GM23338 (cell line): ENCODE measurements around the gene FASTKD1. TPM values are rescaled to one million over a fixed set of nuclear protein-coding genes. Genes with fewer than 3 reads are reported as not detected.

ENCODE experiments used
- ATAC-seq: fragments of 200-7000 bp; cut with Tn5 transposase; 3 replicates; pipeline ENCODE4 v1.9.1; 2020
- DNase-seq: peaks from one replicate; pipeline ENCODE4 v3.0.0-alpha.2; 2015; ENCODE audit warnings: low spot score
- H2AFZ ChIP-seq: fragments of 200-600 bp; sonication (generic); 2 replicates; pipeline ENCODE4 v1.8.0; 2016; ENCODE audit warnings: antibody characterized with exemption, mild to moderate bottlenecking, moderate library complexity
- H3F3A ChIP-seq: fragments of 200-600 bp; sonication (generic); replicated peaks from 2 replicates; pipeline ENCODE4 v1.8.0; 2017; ENCODE audit warnings: antibody characterized with exemption, mixed run types, low read depth
- H3K27ac ChIP-seq: fragments of 200-600 bp; sonication (generic); 2 replicates; pipeline ENCODE4 v1.6.1; 2016; ENCODE audit warnings: low read depth
- H3K27me3 ChIP-seq: fragments of 200-600 bp; sonication (generic); 2 replicates; pipeline ENCODE4 v1.8.0; 2016; ENCODE audit warnings: mild to moderate bottlenecking, mixed run types, moderate library complexity; ENCODE audit not compliant: insufficient read depth
- H3K36me3 ChIP-seq: fragments of 200-600 bp; sonication (generic); 2 replicates; pipeline ENCODE4 v1.8.0; 2016; ENCODE audit warnings: mild to moderate bottlenecking; ENCODE audit not compliant: insufficient read depth
- H3K4me1 ChIP-seq: fragments of 200-600 bp; sonication (generic); 2 replicates; pipeline ENCODE4 v1.8.0; 2016; ENCODE audit warnings: mild to moderate bottlenecking, moderate library complexity; ENCODE audit not compliant: insufficient read depth
- H3K4me2 ChIP-seq: fragments of 200-600 bp; sonication (generic); 2 replicates; pipeline ENCODE4 v1.7.1; 2017; ENCODE audit warnings: mixed run types
- H3K4me3 ChIP-seq: fragments of 200-600 bp; sonication (generic); 2 replicates; pipeline ENCODE4 v1.6.1; 2016; ENCODE audit warnings: mixed run types
- H3K79me2 ChIP-seq: fragments of 200-600 bp; sonication (generic); replicated peaks from 2 replicates; pipeline ENCODE4 v1.8.0; 2017; ENCODE audit warnings: mild to moderate bottlenecking; ENCODE audit not compliant: insufficient read depth
- H3K9me2 ChIP-seq: fragments of 200-600 bp; sonication (generic); 2 replicates; pipeline ENCODE4 v1.8.0; 2017; ENCODE audit not compliant: insufficient read depth
- H4K20me1 ChIP-seq: fragments of 200-600 bp; sonication (generic); replicated peaks from 2 replicates; pipeline ENCODE4 v1.8.0; 2017; ENCODE audit warnings: mild to moderate bottlenecking; ENCODE audit not compliant: insufficient read depth
- H3K27ac Mint-ChIP-seq: 2 replicates; pipeline ENCODE4 v1.8.0; 2020; ENCODE audit warnings: inconsistent platforms, mild to moderate bottlenecking, moderate library complexity, mixed read lengths
- H3K27me3 Mint-ChIP-seq: 3 replicates; pipeline ENCODE4 v1.8.0; 2022; ENCODE audit warnings: low read depth, mild to moderate bottlenecking, moderate library complexity, mixed read lengths, inconsistent platforms; ENCODE audit not compliant: insufficient read depth, poor library complexity
- H3K36me3 Mint-ChIP-seq: 3 replicates; pipeline ENCODE4 v1.8.0; 2021; ENCODE audit warnings: low read depth, mild to moderate bottlenecking, inconsistent platforms, moderate library complexity, mixed read lengths
- H3K4me1 Mint-ChIP-seq: 3 replicates; pipeline ENCODE4 v1.8.0; 2020; ENCODE audit warnings: mild to moderate bottlenecking, inconsistent platforms, mixed read lengths
- H3K4me3 Mint-ChIP-seq: 3 replicates; pipeline ENCODE4 v1.8.0; 2021; ENCODE audit warnings: moderate library complexity, mild to moderate bottlenecking, inconsistent platforms, mixed read lengths
- H3K9me3 Mint-ChIP-seq: 3 replicates; pipeline ENCODE4 v1.8.0; 2020; ENCODE audit warnings: moderate library complexity, mild to moderate bottlenecking, inconsistent platforms, mixed read lengths
- CREB1 ChIP-seq: fragments of 250-450 bp; sonication (Bioruptor Pico); IDR thresholded peaks from 2 replicates; pipeline ENCODE4 v1.5.0; 2020; ENCODE audit warnings: low read depth, mild to moderate bottlenecking, moderate library complexity
- EZH2 ChIP-seq: fragments of 200-600 bp; sonication (generic); IDR thresholded peaks from one replicate; pipeline ENCODE4 v1.8.0; 2017; ENCODE audit warnings: antibody characterized with exemption, mild to moderate bottlenecking, low read depth; ENCODE audit not compliant: unreplicated experiment
- EZH2phosphoT487 ChIP-seq: fragments of 200-600 bp; sonication (generic); IDR thresholded peaks from one replicate; pipeline ENCODE4 v1.8.1; 2018; ENCODE audit warnings: antibody characterized with exemption; ENCODE audit not compliant: unreplicated experiment
- JUNB ChIP-seq: IDR thresholded peaks from one replicate; pipeline ENCODE4 v1.6.1; 2016; ENCODE audit warnings: antibody characterized with exemption; ENCODE audit not compliant: unreplicated experiment
- NANOG ChIP-seq: IDR thresholded peaks from 2 replicates; pipeline ENCODE4 v1.6.1; 2016; ENCODE audit warnings: antibody characterized with exemption, borderline replicate concordance
- POLR2AphosphoS5 ChIP-seq: IDR thresholded peaks from 2 replicates; pipeline ENCODE4 v1.6.1; 2016; ENCODE audit warnings: antibody characterized with exemption, low read depth
- STAT1 ChIP-seq: IDR thresholded peaks from one replicate; pipeline ENCODE4 v1.6.1; 2016; ENCODE audit warnings: antibody characterized with exemption; ENCODE audit not compliant: unreplicated experiment
- ZNF114 ChIP-seq: fragments of 250-450 bp; sonication (Bioruptor Pico); IDR thresholded peaks from 2 replicates; pipeline ENCODE4 v1.5.0; 2020; ENCODE audit warnings: mild to moderate bottlenecking, moderate library complexity
- ZNF331 ChIP-seq: fragments of 250-450 bp; sonication (Bioruptor Pico); IDR thresholded peaks from 2 replicates; pipeline ENCODE4 v1.5.0; 2020; ENCODE audit warnings: low read depth, mild to moderate bottlenecking, moderate library complexity
- polyA plus RNA-seq: library from polyadenylated mRNA; unstranded; fragments of >200 nt; fragmentation: Nextera tagmentation; extraction: Ambion mirVana; gene quantifications from 2 replicates; pipeline ENCODE4 v1.2.1, GENCODE V29; 2016
- total RNA-seq: library from RNA; depleted of rRNA; stranded (reverse); fragments of >200 nt; shearing (Covaris generic); gene quantifications from 2 replicates; pipeline ENCODE4 v1.2.3, GENCODE V29; 2014
- TF ChIP-seq, protein P1 (sequence below): IDR thresholded peaks from one replicate; pipeline ENCODE4 v1.6.1; 2018; ENCODE audit warnings: antibody characterized with exemption; ENCODE audit not compliant: unreplicated experiment
- TF ChIP-seq, protein P2 (sequence below), 2 experiments: fragments of 200-600 bp in 1 of 2; sonication (generic) in 1 of 2; conservative IDR thresholded peaks; 2 replicates each; pipeline versions ENCODE4 v1.5.1 to v1.6.1; 2016 to 2017; ENCODE audit warnings: antibody characterized with exemption in 2 of 2, low read depth in 2 of 2, mild to moderate bottlenecking in 2 of 2, moderate library complexity in 1 of 2
- TF ChIP-seq, protein P3 (sequence below): fragments of 250-450 bp; sonication (Bioruptor Pico); IDR thresholded peaks from 2 replicates; pipeline ENCODE4 v1.5.0; 2020; ENCODE audit warnings: mild to moderate bottlenecking, moderate library complexity
- TF ChIP-seq, protein P4 (sequence below): IDR thresholded peaks from 2 replicates; pipeline ENCODE4 v1.6.1; 2016; ENCODE audit warnings: antibody characterized with exemption

Gene FASTKD1
- total and polyA plus RNA-seq, 2 experiments from 2014 or later = 49.0 to 53.3 TPM

DNA sequence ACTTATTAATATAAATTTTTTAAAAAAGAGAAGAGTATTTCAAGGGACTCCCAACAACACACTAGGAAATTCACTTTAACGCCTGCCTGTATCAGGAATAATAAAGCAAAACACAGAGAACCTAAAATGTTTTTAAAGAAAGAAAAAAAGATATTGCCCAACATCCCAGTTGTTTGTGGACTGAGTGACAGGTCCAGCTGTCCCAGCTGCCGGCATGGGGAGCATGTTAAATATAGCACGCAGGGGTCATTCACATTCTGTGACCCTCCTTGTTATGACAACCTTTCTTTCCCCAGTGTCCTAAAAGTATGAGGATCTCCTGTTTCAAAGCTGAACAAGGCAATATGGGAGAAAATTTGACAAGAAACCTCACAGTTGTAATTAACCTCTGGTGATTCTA, 59.7 kb downstream of the FASTKD1 start (continued):
- TF ChIP-seq, protein P1, sequence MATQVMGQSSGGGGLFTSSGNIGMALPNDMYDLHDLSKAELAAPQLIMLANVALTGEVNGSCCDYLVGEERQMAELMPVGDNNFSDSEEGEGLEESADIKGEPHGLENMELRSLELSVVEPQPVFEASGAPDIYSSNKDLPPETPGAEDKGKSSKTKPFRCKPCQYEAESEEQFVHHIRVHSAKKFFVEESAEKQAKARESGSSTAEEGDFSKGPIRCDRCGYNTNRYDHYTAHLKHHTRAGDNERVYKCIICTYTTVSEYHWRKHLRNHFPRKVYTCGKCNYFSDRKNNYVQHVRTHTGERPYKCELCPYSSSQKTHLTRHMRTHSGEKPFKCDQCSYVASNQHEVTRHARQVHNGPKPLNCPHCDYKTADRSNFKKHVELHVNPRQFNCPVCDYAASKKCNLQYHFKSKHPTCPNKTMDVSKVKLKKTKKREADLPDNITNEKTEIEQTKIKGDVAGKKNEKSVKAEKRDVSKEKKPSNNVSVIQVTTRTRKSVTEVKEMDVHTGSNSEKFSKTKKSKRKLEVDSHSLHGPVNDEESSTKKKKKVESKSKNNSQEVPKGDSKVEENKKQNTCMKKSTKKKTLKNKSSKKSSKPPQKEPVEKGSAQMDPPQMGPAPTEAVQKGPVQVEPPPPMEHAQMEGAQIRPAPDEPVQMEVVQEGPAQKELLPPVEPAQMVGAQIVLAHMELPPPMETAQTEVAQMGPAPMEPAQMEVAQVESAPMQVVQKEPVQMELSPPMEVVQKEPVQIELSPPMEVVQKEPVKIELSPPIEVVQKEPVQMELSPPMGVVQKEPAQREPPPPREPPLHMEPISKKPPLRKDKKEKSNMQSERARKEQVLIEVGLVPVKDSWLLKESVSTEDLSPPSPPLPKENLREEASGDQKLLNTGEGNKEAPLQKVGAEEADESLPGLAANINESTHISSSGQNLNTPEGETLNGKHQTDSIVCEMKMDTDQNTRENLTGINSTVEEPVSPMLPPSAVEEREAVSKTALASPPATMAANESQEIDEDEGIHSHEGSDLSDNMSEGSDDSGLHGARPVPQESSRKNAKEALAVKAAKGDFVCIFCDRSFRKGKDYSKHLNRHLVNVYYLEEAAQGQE = no peak
- TF ChIP-seq STAT1 = no peak

DNA sequence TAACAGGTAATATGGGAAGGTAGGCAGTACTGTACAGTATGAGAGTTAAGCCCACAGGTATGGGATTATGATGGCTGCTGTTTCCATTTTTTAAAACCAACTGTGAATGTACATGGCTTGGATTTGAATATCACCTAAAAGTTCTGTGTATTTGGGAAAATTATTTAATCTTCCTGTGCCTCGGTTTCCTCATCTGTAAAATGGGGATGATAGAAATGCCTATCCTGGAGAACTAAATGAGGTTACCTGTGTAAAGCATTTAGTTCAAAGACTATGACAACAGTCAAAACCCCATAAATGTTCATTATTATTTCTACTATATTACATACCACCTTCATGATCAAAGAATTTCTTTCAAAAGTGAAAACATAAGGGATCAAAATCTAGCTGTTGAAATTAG, 60.6 kb downstream of the FASTKD1 start:
- no peak overlapping the region for H3K4me3 ChIP-seq
- no peak for DNase-seq
- ATAC-seq = no peak
- Mint-ChIP-seq H3K27ac (no peak overlapping the region), H3K9me3 (no peaks in the 10 kb centered on the region), H3K27me3 (no peaks in the 10 kb centered on the region), H3K4me1 (peaks cover 9% of the 10 kb centered on the region; the same call in 2 of the 3 replicates), H3K4me3 (no peak overlapping the region), H3K36me3 (no peaks in the 10 kb centered on the region)
- H3K4me1 ChIP-seq = no peaks in the 10 kb centered on the region
- no peak overlapping the region for H3K4me2 ChIP-seq
- no peak overlapping the region for H3K27ac ChIP-seq
- H3K27me3 ChIP-seq = no peaks in the 10 kb centered on the region
- H3F3A ChIP-seq = no peaks in the 10 kb centered on the region
- no peak overlapping the region for H2AFZ ChIP-seq
- H3K9me2 ChIP-seq = no peaks in the 10 kb centered on the region
- H3K79me2 ChIP-seq = no peaks in the 10 kb centered on the region
- H4K20me1 ChIP-seq = no peaks in the 10 kb centered on the region
- H3K36me3 ChIP-seq = no peaks in the 10 kb centered on the region
- TF ChIP-seq, protein P2, sequence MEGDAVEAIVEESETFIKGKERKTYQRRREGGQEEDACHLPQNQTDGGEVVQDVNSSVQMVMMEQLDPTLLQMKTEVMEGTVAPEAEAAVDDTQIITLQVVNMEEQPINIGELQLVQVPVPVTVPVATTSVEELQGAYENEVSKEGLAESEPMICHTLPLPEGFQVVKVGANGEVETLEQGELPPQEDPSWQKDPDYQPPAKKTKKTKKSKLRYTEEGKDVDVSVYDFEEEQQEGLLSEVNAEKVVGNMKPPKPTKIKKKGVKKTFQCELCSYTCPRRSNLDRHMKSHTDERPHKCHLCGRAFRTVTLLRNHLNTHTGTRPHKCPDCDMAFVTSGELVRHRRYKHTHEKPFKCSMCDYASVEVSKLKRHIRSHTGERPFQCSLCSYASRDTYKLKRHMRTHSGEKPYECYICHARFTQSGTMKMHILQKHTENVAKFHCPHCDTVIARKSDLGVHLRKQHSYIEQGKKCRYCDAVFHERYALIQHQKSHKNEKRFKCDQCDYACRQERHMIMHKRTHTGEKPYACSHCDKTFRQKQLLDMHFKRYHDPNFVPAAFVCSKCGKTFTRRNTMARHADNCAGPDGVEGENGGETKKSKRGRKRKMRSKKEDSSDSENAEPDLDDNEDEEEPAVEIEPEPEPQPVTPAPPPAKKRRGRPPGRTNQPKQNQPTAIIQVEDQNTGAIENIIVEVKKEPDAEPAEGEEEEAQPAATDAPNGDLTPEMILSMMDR (conservative IDR thresholded peaks at IDR 0.05; ENCODE audit: low read depth in 2 of 2) = no peak
- TF ChIP-seq ZNF331 (CRISPR knock-in tag) (no peak), EZH2 (no peak), NANOG (no peak), CREB1 (CRISPR knock-in tag) (no peak), STAT1 (no peak), POLR2AphosphoS5 (no peak), JUNB (no peak), EZH2phosphoT487 (no peak), ZNF114 (CRISPR knock-in tag) (no peak)
- TF ChIP-seq, protein P3, sequence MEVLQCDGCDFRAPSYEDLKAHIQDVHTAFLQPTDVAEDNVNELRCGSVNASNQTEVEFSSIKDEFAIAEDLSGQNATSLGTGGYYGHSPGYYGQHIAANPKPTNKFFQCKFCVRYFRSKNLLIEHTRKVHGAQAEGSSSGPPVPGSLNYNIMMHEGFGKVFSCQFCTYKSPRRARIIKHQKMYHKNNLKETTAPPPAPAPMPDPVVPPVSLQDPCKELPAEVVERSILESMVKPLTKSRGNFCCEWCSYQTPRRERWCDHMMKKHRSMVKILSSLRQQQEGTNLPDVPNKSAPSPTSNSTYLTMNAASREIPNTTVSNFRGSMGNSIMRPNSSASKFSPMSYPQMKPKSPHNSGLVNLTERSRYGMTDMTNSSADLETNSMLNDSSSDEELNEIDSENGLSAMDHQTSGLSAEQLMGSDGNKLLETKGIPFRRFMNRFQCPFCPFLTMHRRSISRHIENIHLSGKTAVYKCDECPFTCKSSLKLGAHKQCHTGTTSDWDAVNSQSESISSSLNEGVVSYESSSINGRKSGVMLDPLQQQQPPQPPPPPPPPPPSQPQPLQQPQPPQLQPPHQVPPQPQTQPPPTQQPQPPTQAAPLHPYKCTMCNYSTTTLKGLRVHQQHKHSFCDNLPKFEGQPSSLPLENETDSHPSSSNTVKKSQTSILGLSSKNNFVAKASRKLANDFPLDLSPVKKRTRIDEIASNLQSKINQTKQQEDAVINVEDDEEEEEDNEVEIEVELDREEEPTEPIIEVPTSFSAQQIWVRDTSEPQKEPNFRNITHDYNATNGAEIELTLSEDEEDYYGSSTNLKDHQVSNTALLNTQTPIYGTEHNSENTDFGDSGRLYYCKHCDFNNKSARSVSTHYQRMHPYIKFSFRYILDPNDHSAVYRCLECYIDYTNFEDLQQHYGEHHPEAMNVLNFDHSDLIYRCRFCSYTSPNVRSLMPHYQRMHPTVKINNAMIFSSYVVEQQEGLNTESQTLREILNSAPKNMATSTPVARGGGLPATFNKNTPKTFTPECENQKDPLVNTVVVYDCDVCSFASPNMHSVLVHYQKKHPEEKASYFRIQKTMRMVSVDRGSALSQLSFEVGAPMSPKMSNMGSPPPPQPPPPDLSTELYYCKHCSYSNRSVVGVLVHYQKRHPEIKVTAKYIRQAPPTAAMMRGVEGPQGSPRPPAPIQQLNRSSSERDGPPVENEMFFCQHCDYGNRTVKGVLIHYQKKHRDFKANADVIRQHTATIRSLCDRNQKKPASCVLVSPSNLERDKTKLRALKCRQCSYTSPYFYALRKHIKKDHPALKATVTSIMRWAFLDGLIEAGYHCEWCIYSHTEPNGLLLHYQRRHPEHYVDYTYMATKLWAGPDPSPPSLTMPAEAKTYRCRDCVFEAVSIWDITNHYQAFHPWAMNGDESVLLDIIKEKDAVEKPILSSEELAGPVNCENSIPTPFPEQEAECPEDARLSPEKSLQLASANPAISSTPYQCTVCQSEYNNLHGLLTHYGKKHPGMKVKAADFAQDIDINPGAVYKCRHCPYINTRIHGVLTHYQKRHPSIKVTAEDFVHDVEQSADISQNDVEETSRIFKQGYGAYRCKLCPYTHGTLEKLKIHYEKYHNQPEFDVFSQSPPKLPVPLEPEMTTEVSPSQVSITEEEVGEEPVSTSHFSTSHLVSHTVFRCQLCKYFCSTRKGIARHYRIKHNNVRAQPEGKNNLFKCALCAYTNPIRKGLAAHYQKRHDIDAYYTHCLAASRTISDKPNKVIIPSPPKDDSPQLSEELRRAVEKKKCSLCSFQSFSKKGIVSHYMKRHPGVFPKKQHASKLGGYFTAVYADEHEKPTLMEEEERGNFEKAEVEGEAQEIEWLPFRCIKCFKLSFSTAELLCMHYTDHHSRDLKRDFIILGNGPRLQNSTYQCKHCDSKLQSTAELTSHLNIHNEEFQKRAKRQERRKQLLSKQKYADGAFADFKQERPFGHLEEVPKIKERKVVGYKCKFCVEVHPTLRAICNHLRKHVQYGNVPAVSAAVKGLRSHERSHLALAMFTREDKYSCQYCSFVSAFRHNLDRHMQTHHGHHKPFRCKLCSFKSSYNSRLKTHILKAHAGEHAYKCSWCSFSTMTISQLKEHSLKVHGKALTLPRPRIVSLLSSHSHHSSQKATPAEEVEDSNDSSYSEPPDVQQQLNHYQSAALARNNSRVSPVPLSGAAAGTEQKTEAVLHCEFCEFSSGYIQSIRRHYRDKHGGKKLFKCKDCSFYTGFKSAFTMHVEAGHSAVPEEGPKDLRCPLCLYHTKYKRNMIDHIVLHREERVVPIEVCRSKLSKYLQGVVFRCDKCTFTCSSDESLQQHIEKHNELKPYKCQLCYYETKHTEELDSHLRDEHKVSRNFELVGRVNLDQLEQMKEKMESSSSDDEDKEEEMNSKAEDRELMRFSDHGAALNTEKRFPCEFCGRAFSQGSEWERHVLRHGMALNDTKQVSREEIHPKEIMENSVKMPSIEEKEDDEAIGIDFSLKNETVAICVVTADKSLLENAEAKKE (CRISPR knock-in tag) = no peak
- TF ChIP-seq, protein P4, sequence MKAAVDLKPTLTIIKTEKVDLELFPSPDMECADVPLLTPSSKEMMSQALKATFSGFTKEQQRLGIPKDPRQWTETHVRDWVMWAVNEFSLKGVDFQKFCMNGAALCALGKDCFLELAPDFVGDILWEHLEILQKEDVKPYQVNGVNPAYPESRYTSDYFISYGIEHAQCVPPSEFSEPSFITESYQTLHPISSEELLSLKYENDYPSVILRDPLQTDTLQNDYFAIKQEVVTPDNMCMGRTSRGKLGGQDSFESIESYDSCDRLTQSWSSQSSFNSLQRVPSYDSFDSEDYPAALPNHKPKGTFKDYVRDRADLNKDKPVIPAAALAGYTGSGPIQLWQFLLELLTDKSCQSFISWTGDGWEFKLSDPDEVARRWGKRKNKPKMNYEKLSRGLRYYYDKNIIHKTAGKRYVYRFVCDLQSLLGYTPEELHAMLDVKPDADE = no peak
